HG02571 (cell line): ENCODE results near the gene ANKRD23.
"Not testable (repeated sequence)": the region's sequence is repeated elsewhere in the genome, so short reads cannot be mapped to it uniquely, and the experiment has no call there.

Source experiments
- ATAC-seq: cut with Tn5 transposase; IDR thresholded peaks from one replicate; pipeline ENCODE4 v1.9.1; 2021; ENCODE audit warnings: mild to moderate bottlenecking, moderate library complexity; ENCODE audit not compliant: unreplicated experiment

Gene ANKRD23

DNA sequence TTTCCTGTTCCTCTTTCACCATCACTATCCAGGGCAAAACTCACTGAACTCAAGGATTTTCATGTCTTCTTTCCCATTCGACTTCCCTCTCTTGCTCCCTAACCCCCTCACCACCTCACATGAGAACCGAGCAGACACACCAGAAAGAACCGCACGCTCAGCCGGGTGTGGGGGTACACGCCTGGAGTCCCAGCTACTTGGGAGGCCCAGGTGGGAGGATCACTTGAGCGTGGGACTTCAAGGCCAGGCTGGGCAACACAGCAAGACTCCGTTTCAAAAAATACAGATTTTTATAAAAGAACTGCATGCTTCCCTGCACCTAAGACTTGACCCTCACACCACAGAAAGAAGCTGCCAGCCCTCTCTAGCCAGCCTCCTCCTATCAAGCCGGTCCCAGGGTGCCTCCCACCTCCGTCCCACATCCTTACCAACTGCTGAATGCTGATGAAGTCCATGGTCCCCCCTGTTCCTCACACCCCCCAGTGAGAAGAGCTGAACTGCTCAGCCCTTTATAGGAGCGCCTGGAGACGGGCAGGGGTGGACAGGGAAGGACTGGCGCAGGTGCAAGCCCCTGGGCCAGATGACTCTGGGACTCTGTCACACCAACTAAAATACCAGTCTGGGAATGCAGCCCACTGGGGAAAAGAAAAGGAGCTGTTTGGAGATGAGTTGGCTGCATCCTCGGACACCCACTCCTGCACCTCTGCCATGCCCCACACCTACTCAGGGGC is at the start of gene ANKRD23:
Gene ANKRD23, minus strand, starts transcription at position 484 of the 731 bp plus-strand sequence. Its CDS starts 29 bp downstream, at position 455.
- ATAC-seq, result no peak

DNA sequence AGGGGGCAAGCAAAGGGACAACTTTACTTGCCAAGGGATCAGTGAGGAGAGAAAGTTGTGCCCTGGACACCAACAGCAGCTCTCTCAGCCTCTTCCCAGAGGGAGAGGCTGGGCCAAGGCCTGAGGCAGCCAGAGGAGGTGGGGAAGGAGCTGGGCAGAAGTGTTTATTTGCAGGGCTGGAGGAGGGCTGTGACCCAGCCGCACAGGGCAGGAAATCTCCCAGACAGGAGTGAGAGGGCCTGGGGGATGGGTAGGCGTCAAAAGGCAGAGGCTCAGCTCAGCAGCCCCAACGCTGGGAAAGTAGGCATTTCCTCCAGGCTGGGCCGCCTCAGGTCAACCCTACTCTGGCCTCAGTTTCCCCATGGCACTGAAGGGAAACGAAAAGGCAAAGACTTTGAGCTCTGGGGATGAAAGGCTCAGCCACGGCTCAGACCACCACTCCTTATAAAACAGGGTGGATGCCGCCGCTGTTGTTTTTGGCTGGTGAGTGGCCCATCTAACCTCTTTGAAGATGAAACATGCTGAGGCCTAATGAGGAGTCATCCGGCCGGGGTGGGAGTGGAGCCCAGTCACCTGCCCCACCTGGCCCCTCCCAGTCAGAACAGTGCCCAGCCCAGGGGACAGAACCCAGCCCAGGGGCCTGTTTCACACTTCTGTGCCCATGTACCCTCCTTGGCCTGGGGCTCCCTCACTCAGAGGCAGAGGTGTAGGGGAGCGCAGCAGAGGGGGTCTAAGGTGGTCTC is 47.9 kb upstream of the ANKRD23 start:
- no peak for ATAC-seq

DNA sequence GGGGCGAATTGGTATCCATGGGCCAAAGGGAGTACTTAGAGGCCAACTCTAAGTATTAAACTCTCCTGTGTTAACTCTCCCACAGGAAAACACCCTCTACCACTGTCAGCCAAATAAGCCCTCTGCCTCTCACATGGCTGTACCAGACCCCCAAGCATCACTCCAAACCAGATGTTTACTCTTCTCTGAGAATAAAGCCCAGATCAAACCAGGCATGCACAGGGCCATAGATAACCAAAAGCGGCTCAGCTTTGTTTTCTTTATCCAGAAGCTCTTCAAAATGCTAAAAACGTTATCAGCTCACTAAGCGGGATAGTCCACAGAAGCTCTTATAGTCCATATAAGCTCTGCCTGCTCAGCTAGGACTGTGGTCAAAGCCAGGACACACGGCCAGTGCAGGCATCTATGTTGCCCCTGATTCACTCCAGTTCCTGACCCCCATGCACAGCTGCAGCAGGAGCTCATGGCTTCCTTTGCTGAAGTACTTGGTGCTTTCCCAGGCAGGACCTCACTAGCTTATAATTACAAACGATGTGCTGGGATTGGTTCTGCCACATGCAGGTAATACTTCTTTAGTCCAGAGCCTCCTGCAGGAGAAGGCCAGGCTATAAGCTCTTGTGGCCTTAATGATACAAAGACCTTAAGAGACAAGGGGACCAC is 47.0 kb upstream of the ANKRD23 start:
- ATAC-seq, result no peak

DNA sequence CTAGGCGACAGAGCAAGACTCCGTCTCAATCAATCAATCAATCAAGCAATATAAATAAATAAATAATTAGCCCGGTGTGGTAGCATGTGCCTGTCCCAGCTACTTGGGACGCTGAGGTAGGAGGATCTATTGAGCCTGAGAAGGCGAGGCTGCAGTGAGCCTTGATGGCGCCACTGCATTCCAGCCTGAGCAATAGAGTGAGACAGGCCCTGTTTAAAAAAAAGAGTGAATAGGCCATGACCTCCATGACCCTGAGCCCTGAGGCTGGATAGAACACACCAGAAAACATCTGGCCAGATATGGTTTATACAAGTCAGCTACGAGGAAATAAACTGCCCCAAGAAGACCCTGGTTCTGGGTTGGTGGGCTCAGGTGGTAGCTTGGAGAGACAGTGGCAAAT is 46.4 kb upstream of the ANKRD23 start:
- ATAC-seq, result no peak

DNA sequence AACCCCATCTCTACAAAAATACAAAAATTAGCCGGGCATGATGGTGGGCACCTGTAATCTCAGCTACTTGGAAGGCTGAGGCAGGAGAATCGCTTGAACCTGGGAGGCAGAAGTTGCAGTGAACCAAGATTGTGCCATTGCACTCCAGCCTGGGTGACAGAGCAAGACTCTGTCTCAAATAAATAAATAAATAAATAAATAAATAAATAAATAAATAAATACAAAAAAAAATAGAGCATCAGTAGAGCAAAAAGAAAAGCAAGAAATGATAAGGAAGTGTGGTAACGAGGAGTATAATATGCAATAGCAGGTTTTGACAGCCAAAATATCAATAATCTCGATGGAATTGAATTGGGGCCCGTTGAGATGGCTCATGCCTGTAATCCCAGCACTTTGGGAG is 45.7 kb upstream of the ANKRD23 start:
- not testable (repeated sequence) for ATAC-seq

DNA sequence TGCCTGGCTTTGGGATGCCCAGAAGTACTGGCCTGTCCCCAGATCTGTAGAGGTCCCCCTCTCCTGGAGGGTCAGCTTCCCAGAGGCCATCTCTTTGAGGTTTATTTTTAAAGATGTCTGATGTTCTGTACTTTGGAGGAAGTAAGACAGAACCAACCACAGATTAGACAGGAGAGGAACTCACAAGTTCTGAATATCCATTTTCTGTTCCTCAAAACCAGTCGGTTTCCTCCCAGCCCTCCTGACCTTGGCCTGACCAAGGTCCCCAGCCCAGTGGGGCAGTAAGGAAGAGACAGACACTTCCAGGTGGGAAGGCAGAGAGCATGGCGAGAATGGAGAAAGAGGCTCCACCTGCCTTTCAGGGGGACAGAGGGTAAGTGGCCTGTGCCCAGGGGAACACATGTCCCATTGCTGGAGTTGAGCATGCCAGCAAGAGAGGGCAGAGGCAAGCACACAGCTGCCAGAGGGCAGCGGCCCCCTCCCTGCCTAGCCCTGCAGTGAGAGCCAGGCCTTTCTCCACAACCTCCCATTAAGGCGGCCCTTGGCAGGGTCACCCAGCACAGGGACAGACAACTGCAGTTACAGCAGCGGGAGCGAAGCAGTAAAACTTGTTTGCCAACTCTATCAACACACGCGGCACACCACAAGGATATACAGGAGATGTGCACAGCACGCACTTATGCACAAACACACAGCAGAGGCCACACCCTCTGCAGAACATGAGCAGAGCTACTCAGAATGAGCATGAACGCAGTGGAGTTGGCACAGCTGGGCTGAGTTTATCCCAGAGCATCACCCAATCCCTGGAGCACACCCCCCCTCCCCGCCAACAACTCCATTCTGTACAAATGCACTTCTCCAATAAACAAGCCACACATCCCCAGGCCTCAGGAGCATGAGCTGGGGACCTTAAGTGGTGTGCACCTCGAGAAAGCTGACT is 44.5 kb upstream of the ANKRD23 start:
- ATAC-seq, result no peak

DNA sequence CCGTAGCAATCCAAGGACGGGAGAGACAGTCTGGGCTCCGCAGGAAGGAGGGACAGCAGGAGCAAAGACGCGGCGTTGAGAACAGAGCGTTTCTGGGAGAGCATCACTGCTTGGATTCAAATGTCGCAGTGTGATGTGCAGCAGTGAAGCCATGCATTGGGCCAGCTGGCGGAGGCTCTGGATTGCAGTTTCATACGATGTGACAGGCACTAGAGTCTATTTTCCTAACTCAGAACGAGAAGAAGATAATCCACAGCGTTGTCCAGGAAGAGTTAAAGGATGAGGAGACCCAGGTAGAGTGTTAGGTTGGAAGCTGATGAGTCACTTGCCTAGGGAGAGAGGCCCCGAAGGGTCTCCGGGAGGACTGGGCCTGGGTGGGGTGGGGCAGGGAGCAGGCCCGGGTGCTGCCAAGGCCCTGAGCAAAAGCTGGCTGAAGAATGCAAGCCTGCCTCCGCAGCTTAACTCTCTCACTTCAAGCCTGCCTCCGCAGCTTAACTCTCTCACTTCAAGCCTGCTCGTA is 43.7 kb upstream of the ANKRD23 start:
- ATAC-seq, result no peak

DNA sequence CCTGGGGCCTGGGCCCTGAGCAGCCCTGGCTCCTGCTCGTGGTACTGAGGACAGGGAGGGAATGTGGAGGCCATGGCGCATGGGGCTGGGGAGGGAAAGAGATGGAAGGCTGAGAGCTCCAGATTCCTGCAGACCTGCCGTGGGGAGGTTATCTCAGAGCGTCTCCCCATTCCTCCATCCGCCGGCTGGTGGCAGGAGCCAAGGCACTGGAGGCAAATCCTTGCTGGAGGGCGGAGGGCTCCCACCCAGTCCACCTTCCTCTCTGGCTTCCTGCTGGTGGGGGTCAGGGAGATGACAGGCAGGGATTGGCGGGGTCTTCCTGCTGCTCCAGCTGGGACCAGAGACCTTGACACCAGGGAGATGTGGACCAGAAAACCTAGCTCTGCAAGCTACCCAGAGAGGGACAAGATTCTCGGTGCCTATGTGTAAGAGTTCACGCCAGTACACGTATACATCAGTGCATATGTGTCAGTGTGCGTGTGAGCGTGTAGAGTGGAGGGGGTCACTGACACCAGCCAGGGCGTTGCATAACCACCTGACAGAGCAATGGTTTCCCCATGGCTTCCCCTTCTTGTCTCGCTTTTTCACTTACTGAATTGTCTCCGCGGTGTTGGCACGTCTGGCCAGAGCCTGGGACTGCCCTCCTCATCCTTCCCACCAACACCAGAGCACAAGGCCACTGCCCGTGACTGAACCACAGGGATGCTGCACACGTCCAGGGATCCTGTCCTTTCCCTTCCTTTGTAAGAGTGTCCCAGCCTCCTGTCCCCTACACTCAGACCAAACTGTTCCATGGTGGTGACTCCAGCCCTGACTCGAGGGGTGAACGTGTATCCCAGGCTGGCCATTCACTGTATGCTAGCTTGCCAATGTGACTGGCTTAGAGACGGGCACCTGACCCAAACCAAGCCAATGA is 41.9 kb upstream of the ANKRD23 start:
- no peak for ATAC-seq

DNA sequence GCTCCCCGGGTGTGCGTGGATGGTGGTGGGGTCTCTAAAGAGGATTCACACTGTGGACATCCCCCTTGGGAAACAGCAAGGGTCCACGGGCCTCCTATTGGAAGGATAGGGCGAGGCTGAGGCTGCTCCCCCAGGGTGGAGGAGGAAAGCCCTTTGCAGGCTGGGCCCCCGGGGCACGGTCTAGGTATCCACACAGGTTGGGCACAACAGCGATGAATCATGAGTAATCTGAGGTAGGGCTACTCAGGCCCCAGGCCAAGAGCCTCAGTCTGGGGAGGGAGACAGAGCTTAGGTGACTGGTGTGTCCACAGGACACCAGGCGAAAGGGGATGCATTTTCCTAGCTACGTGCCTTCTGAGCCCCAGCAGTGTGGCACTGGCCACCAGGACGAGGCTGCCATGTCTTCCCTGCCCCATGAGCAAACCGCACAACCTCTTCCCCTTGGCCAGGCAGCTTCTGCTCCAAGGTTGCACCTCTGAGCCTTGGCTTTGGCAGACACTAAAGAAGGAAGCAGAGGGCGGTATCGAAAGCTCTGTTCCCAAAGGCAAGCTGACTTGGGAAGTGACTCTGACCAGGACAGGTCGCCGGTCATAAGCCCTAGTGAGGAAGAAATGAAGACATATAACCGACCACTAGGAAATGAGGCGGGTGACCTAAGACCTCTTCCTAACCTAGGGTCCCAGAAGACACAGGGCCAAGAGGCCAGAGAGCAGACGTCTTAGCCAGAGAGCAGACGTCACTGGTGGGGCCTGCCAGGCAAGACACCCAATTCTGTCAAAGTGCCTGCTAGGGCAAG is 40.7 kb upstream of the ANKRD23 start:
- no peak for ATAC-seq

DNA sequence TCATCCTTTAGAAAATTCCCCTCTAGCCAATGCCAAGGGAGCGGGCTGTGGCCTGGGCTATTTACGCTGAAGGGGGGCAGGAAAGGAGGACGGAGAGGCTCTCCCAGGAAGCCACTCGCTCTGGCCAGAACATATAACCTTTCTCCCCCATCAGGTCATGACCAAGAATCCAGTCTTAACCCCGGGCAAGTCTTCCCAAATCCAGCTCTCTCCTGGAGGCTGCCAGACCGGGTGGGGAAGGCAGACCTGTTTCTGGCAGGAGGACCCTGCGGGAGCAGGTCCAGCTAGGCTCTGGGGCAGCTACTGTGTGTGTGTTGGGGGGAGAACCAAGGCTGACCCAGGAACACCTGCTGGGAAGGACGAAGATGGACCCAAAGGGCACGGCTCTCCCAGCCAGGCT is 39.5 kb upstream of the ANKRD23 start:
- no peak for ATAC-seq

DNA sequence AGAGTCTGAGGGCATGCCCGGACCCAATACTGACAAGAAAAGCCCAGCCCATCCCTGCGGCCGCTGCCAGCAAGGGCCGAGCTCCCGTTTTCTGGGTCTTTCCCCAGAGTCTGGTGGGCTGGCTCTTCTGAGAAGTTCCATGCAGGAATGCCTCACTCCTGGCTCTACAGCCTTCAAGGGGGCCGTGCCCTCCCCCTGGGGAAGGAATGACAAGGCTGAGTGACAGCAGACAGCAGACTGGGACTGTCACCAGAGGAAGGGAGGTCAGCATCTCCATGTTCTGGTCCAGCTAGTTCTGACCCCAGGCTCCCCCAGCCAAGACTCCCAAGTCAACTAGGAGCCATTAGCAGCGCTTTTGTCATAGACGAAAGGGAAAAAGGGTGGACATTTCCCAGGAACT is 39.1 kb upstream of the ANKRD23 start:
- no peak for ATAC-seq

DNA sequence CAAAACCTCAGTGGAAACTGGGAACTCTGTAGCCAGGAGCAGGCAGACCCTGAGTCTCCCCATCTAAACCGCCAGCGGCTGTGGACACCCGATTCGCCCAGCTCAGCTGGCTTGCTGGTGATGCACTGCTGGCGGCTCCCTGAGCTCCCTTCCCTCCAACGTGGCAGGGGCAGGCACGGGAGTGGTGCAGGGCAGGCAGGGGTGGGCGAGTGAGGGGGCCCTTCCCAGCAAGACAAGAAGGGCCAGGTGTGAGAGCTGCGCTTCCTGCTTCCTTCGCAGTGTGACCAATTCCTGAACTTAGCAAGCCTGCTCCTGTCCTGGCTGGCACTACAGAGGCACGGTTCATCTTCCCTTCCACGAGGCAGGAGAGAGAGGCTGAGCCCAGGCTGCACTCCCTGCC is 38.4 kb upstream of the ANKRD23 start:
- ATAC-seq, result no peak

DNA sequence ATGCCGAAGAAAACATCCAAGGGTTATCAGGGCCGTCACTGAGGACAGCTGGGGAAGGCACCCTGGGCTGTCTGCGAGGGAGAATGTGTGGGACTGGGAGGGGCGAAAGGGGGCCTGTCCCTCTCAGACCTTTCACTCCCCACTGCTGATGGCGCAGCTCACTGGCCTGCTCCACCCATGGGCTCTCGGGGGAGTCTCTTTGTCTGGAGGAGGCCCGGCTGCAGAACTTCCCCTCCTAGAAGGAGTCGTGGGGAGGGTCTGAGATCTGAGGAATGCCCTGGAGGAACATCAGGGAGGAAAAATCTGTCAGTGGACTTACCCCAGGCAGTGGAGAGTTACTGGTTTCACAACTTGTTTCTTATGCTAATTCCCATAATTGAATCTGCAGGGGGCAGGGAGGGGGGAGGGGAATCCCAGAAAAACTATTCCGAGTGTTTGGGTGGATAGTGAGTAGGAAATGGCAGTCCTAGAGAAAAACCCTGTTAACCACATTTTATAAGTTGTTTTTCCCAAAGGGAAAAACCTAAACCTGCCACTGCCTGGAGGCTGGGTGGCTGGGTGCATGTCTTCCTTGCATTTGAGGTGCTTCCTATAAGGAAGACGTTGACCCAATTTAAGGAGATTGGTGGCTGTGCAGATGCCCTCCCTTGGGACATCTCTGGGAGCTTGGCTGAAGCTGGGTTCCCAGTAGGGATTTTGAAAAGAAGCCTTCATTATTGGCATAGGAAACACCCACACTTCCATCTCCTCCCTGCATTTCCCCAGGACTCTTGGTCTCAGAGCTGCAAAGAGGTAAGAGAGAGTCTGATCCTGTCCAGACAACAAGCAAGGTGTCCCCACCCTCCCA is 37.8 kb upstream of the ANKRD23 start:
- ATAC-seq, result no peak

DNA sequence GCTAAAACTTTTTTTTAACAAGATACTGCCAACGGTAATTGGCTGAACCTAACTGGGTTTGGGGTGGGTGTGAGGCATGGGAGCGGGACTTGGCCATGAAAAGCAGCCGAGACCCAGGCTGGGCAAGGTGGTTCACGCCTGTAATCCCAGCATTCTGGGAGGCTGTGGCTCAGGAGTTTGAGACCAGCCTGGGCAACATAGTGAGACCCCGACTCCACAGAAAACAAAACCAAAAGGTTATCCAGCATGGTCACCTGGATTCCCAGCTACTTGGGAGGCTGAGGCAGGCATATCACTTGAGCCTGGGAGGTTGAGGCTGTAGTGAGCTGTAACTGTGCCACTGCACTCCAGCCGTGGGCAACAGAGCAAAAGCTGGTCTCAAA is 37.1 kb upstream of the ANKRD23 start:
- no peak for ATAC-seq

DNA sequence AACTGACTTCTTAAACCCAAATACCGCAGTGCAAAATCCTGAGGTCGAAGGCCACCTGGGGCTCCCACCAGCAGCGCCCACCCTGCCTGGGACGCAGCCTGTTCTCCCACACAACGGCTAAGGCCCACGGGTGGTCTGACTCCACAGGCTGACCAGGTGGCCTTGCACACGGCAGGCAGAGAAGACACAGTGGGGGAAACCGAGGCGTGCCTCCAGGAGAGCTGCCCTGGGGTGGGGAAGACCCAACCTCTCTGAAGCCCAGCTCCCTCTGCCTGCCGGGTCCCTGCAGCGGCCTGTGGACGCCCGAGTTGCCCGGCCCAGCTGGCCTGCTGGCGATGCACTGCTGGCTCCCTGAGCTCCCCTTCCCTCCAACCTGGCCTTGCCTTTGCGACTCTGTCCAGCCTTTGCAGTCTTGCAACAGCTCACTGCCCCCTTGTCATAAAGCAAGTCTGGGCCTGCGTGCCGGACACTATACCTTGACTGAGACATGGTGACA is 35.8 kb upstream of the ANKRD23 start:
- ATAC-seq, result no peak

DNA sequence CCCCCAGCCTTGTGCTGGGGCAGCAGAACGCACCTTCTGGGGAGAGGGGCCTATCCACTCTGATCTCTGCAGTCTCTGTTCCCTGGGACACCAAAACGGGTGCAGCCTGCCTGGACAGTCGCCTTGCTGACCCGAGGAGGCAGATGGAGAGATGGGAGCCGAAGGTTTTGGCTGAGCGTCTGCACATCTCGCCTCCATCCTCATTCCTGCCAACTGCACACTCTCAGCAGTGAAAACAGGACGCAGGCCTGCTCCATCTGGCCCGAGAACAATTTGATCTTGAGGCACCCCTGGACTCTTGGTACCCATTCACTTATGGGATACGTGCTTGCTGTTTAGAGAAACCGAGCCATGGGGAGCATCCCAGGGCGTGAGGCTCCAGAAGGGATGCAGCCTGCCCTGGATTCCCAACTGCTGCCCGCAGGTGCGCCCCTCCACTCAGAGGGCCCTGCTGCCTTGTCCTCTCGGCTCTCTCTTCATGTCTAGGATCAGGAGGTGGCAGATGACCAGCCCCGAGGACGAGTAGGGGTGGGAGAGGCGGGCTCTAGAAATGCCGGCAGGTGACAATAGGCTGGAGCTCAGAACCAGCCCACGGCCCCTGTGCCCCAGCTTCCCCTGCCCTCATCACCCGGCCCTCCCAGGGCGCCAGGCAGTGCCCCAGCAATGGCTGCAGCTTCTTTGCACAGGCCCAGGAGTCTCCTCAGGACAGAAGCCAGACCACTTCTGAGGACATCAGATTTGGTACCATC is 35.1 kb upstream of the ANKRD23 start:
- ATAC-seq, result no peak

DNA sequence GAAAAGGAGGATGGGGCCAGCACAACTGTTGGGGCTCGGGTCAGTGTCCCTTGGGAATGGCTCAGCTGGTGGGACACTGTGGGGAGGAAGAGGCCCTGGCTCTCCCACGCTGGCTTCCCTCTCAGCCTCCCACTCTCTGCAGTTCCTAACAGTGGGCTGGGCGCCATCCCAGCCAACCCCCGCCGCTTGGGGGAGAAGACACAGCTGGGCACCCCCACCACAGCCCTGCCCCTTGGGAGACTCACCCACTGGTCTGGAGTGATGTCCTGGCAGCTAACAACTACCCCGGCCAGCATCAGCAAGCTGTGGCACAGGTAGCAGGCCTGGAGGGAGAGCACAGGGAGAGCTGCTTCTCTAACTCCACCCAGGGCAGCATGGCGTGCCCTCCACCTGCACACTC is 34.4 kb upstream of the ANKRD23 start:
- no peak for ATAC-seq
